HFF-Myc (cell line): ENCODE measurements around the gene MYO3B.
"Not testable (repeated sequence)": the region's sequence is repeated elsewhere in the genome, so short reads cannot be mapped to it uniquely, and the experiment has no call there.

Experiments
- DNase-seq: peaks from one replicate; pipeline ENCODE4 v3.0.0-alpha.2; 2011; ENCODE audit warnings: low read depth; ENCODE audit errors: extremely low read depth
- H3K4me3 ChIP-seq: replicated peaks from 2 replicates; pipeline ENCODE4 v1.5.1; 2011; ENCODE audit warnings: low read depth, mild to moderate bottlenecking, control low read depth, low read length
- CTCF ChIP-seq: IDR thresholded peaks from 2 replicates; pipeline ENCODE4 v1.5.1; 2012; ENCODE audit warnings: mild to moderate bottlenecking, low read depth, low read length, control low read depth; ENCODE audit errors: missing control alignments

MYO3B gene

GRCh38 chr2:170428868-170429267 is 250.9 kb downstream of the MYO3B start:
- no peak for DNase-seq
- H3K4me3 ChIP-seq = no peak overlapping the region
- TF ChIP-seq CTCF = no peak

DNA sequence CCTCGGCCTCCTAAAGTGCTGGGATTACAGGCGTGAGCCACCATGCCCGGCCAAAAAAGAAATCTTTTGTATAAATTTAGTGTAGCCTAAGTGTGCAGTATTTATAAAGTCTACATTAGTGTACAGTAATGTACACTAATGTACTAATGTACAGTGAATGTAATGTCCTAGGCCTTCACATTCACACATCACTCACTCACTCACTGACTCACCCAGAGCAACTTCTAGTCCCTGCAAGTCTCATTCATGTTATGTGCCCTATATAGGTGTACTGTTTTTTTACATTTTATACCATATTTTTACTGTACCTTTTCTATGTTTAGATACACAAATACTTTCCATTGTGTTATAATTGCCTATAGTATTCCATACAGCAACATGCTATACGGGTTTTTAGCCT is 254.9 kb downstream of the MYO3B start:
- H3K4me3 ChIP-seq = no peak overlapping the region
- DNase-seq = no peak
- TF ChIP-seq CTCF = no peak

DNA sequence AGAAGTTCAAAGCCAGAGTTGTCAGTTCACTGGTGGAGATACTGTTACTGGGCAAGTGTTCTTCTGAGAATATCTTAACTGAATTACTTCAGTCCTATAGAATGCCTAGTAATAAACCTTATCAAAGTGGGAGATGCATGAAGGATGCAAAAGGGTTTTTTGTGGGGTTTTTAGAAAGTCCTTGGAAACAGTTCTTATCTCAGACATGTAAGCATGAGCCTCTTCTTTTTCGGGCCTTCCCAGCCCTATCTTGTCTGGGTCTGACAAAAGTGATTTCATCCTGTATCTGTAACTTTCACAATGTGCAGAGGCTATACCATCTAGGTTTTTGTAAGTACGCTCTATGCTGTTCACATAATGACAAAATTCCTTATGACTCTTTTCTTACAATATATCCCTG is 255.5 kb downstream of the MYO3B start:
- H3K4me3 ChIP-seq = no peak overlapping the region
- no peak for TF ChIP-seq CTCF

GRCh38 chr2:170434396-170434795 is 256.4 kb downstream of the MYO3B start:
- DNase-seq, H3K4me3 ChIP-seq: not testable (repeated sequence)

More for the DNA sequence above, 255.5 kb downstream of the MYO3B start:
- no peak for DNase-seq

DNA sequence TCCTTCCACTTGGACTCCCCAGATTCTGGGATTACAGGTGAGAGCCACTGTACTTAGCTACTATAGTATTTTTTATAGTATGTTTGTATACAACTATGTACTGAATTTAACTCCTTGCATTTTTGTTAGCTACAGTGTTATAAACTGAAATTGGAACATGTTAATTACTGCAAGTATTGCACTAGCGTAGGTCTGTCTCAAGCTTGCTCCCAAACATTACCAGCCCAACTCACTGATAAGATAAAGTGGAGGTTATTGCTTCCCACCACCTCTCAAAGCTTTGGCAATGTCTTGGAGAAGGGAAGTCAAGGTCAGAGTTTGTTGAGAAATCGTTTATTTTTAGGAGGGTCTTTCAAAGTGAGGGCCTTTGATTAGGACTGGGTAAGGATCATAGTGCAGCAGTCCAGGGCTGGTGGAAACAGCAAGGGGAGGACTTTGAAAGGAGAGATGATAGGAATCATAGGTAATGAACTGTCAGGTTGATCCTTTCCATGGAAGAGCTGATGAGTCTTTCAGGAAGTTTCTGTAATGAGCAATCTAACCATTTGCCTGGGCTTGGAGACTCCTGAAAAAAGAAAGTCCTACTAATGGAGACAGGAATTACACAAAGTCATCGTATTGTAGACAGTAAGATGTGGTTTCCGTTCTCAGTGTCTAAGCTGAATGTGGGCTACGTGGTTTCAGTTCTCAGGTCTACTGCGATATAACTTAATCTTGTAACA is 257.1 kb downstream of the MYO3B start:
- no peak for TF ChIP-seq CTCF
- H3K4me3 ChIP-seq = no peak overlapping the region
- DNase-seq = no peak

DNA sequence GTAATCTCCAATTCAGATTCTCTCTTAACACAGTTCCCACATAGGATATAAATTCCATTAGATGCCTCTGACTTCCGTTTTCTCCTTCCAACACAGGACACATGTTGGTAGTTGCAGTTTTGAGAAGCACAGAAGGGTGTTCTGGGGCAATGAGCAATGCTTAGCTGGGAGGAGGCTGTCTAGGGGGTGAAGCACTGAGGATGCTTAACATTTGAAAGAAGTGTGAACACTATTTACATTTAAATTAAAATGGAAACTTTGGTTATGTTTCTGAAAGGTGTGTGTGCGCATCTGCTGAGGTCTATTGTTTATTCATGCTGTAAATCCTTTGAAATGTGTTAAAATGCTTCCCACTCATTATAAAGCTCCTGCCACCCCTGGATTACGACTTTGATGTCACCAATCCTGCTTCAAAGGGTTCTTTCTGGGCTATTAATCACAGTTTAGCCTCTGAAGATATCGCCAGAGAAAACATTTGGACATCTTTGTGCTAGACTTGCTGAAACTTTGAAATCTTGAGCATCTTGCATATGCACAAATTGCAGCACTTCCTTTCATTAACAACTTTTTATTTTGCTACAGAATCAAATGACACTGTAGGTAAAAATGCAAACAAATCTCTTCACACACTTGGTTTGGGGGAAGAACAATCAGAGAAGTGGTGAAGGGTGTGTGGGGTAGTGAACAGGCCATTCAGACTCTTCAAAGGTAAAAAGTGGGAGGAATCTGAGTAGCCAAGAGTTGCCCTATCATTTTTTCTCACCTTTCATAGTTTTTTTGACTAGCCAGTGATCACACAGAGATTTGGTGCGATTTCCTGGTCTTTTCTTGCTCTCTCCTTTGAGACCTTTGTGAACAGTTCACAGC is 258.4 kb downstream of the MYO3B start:
- no peak for TF ChIP-seq CTCF
- no peak for DNase-seq
- H3K4me3 ChIP-seq = no peak overlapping the region

DNA sequence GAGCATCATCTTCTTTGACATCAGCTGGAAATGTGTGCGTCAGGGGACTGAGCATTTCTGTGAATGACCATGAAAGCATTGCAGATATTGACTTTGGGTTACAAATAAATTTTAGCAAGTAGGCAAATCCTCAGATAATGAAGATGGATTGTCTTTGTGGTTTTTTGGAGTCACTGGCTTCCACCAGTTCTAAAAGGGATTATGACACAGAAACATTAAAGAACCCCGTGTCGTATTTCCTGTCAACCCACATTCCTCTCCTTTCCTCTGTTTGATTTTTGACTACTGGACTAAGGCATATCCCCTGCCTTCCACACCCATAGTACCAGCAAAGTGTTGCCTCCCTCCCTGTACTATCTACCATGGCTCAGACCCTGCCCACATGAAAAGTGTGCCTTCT is 268.1 kb downstream of the MYO3B start:
- TF ChIP-seq CTCF = no peak
- no peak for DNase-seq
- no peak overlapping the region for H3K4me3 ChIP-seq
